Measurements from ENCODE around the gene STX4. TPM values are rescaled to one million over a fixed set of nuclear protein-coding genes. Genes with fewer than 3 reads are reported as not detected.
A peak's percentile ranks its signal among the peaks of the same experiment; 100 is the strongest.

The STX4 gene
- total and polyA plus RNA-seq, 9 donors, result 25.7 to 49.8 (median 43.2) TPM

- no CpG with 5 or more reads among the region's 9 CpGs for WGBS (ENCODE audit: insufficient coverage)
- DNase-seq, result peak; percentile 17
- no peaks in the 10 kb centered on the region for H3K9me3 ChIP-seq (replicated peaks; ENCODE audit: control insufficient read depth, low read depth, low read length)
- peaks cover 76% of the 10 kb centered on the region for H3K36me3 ChIP-seq (ENCODE audit: control insufficient read depth, insufficient read depth, low read length)
- H3K27me3 ChIP-seq (ENCODE audit: control insufficient read depth, insufficient read depth, low read length), result no peaks in the 10 kb centered on the region
- H3K27ac ChIP-seq (ENCODE audit: low read length), result peak overlapping the region; percentile 6
- H3K4me1 ChIP-seq (ENCODE audit: control insufficient read depth, insufficient read depth, low read length), result peaks cover 64% of the 10 kb centered on the region
- no peak overlapping the region for H3K4me3 ChIP-seq (ENCODE audit: low read length)
These were observed 49.7 kb downstream of the STX4 start for GRCh38 chr16:31083081-31083480.

GRCh38 chr16:31083556-31083955, 50.2 kb downstream of the STX4 start:
- no peaks in the 10 kb centered on the region for H3K9me3 ChIP-seq (replicated peaks; ENCODE audit: control insufficient read depth, low read depth, low read length)
- H3K4me3 ChIP-seq (ENCODE audit: low read length), result no peak overlapping the region
- no peaks in the 10 kb centered on the region for H3K27me3 ChIP-seq (ENCODE audit: control insufficient read depth, insufficient read depth, low read length)
- no peak overlapping the region for H3K27ac ChIP-seq (ENCODE audit: low read length)
- no peak for DNase-seq
- WGBS (ENCODE audit: insufficient coverage), result 88% methylated on average over 4 of the region's 5 CpGs
- H3K36me3 ChIP-seq (ENCODE audit: control insufficient read depth, insufficient read depth, low read length), result peaks cover 76% of the 10 kb centered on the region
- H3K4me1 ChIP-seq (ENCODE audit: control insufficient read depth, insufficient read depth, low read length), result peaks cover 69% of the 10 kb centered on the region

GRCh38 chr16:31083981-31084380, 50.6 kb downstream of the STX4 start:
- H3K4me1 ChIP-seq (ENCODE audit: control insufficient read depth, insufficient read depth, low read length), result peaks cover 73% of the 10 kb centered on the region
- WGBS (ENCODE audit: insufficient coverage), result 89% methylated on average over 9 of the region's 13 CpGs

GRCh38 chr16:31084584-31085302, 51.4 kb downstream of the STX4 start:
- Histone ChIP-seq H3K27me3 (ENCODE audit: control insufficient read depth, insufficient read depth, low read length) (no peaks in the 10 kb centered on the region), H3K36me3 (ENCODE audit: control insufficient read depth, insufficient read depth, low read length) (peaks cover 73% of the 10 kb centered on the region), H3K4me3 (ENCODE audit: low read length) (peak overlapping the region; percentile 44), H3K9me3 (replicated peaks; ENCODE audit: control insufficient read depth, low read depth, low read length) (no peaks in the 10 kb centered on the region), H3K4me1 (ENCODE audit: control insufficient read depth, insufficient read depth, low read length) (peaks cover 77% of the 10 kb centered on the region), H3K27ac (ENCODE audit: low read length) (peak overlapping the region; percentile 95)
- WGBS (ENCODE audit: insufficient coverage), result 83% methylated on average over 12 of the region's 16 CpGs
- DNase-seq, result peak; percentile 64

More at GRCh38 chr16:31083981-31084380, 50.6 kb downstream of the STX4 start:
- H3K4me3 ChIP-seq (ENCODE audit: low read length), result peak overlapping the region; percentile 34
- H3K27ac ChIP-seq (ENCODE audit: low read length), result peak overlapping the region; percentile 82
- H3K27me3 ChIP-seq (ENCODE audit: control insufficient read depth, insufficient read depth, low read length), result no peaks in the 10 kb centered on the region
- DNase-seq, result no peak
- H3K9me3 ChIP-seq (replicated peaks; ENCODE audit: control insufficient read depth, low read depth, low read length), result no peaks in the 10 kb centered on the region
- peaks cover 76% of the 10 kb centered on the region for H3K36me3 ChIP-seq (ENCODE audit: control insufficient read depth, insufficient read depth, low read length)

- Histone ChIP-seq H3K27me3 (ENCODE audit: control insufficient read depth, insufficient read depth, low read length) (no peaks in the 10 kb centered on the region), H3K27ac (ENCODE audit: low read length) (peak overlapping the region; percentile 95), H3K36me3 (ENCODE audit: control insufficient read depth, insufficient read depth, low read length) (peaks cover 71% of the 10 kb centered on the region), H3K4me3 (ENCODE audit: low read length) (peak overlapping the region; percentile 44), H3K4me1 (ENCODE audit: control insufficient read depth, insufficient read depth, low read length) (peaks cover 77% of the 10 kb centered on the region), H3K9me3 (replicated peaks; ENCODE audit: control insufficient read depth, low read depth, low read length) (no peaks in the 10 kb centered on the region)
- DNase-seq, result no peak
- WGBS (ENCODE audit: insufficient coverage), result 65% methylated on average over 8 of the region's 8 CpGs
These were observed 52.1 kb downstream of the STX4 start for GRCh38 chr16:31085411-31085810.

DNA sequence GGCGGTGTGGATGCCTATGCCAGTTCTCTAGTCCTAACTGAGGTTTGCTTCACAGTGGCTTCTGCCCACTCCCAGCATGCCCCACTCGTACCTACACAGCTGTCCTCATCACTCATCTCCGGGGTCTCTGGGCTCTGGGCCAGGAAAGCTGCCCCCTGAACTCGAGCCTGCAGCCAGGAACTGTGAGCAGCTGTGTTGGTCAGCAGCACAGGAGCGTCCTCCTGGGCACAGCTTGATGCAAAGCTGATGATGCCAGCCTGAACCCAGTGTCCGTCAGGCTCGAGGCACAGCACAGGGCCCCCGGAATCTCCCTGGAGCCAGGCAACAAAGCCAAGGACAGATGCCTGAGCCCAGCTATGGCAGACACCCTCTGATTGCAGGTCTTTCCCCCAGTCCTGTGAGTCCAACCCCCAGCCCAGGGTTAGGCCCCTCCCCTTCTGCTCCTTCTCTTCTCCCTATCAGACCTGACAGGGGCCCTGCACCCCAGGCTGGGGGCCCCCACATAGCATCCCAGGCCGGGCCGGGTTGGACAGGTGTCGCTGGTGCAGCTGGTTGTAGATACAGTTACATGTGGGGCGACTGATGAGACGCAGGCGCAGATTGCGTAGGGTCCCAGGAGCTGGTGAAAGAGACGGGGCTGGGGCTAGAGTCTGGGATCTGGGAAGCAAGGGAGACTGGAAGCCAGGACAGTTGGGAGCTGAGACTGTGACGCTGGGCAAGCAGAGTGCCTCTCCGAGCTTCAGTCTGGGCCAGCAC, 52.7 kb downstream of the STX4 start:
- H3K4me3 ChIP-seq (ENCODE audit: low read length), result peak overlapping the region; percentile 44
- peaks cover 71% of the 10 kb centered on the region for H3K36me3 ChIP-seq (ENCODE audit: control insufficient read depth, insufficient read depth, low read length)
- no peaks in the 10 kb centered on the region for H3K27me3 ChIP-seq (ENCODE audit: control insufficient read depth, insufficient read depth, low read length)
- no peaks in the 10 kb centered on the region for H3K9me3 ChIP-seq (replicated peaks; ENCODE audit: control insufficient read depth, low read depth, low read length)
- peaks cover 77% of the 10 kb centered on the region for H3K4me1 ChIP-seq (ENCODE audit: control insufficient read depth, insufficient read depth, low read length)
- WGBS (ENCODE audit: insufficient coverage), result 73% methylated on average over 18 of the region's 18 CpGs
- H3K27ac ChIP-seq (ENCODE audit: low read length), result peak overlapping the region; percentile 95
- DNase-seq, result peak; percentile 89

GRCh38 chr16:31086629-31086906, 53.2 kb downstream of the STX4 start:
- H3K27ac ChIP-seq (ENCODE audit: low read length), result peak overlapping the region; percentile 95
- H3K4me1 ChIP-seq (ENCODE audit: control insufficient read depth, insufficient read depth, low read length), result peaks cover 76% of the 10 kb centered on the region
- peaks cover 70% of the 10 kb centered on the region for H3K36me3 ChIP-seq (ENCODE audit: control insufficient read depth, insufficient read depth, low read length)
- no peak for DNase-seq
- no peaks in the 10 kb centered on the region for H3K27me3 ChIP-seq (ENCODE audit: control insufficient read depth, insufficient read depth, low read length)
- H3K9me3 ChIP-seq (replicated peaks; ENCODE audit: control insufficient read depth, low read depth, low read length), result no peaks in the 10 kb centered on the region
- H3K4me3 ChIP-seq (ENCODE audit: low read length), result peak overlapping the region; percentile 26
- 68% methylated on average over 6 of the region's 6 CpGs for WGBS (ENCODE audit: insufficient coverage)

GRCh38 chr16:31087481-31087880, 54.1 kb downstream of the STX4 start:
- WGBS (ENCODE audit: insufficient coverage), result 76% methylated on average over 4 of the region's 8 CpGs
- DNase-seq, result no peak
- Histone ChIP-seq H3K4me3 (ENCODE audit: low read length) (no peak overlapping the region), H3K27me3 (ENCODE audit: control insufficient read depth, insufficient read depth, low read length) (no peaks in the 10 kb centered on the region), H3K36me3 (ENCODE audit: control insufficient read depth, insufficient read depth, low read length) (peaks cover 64% of the 10 kb centered on the region), H3K27ac (ENCODE audit: low read length) (peak overlapping the region; percentile 95), H3K9me3 (replicated peaks; ENCODE audit: control insufficient read depth, low read depth, low read length) (no peaks in the 10 kb centered on the region), H3K4me1 (ENCODE audit: control insufficient read depth, insufficient read depth, low read length) (peaks cover 68% of the 10 kb centered on the region)

DNA sequence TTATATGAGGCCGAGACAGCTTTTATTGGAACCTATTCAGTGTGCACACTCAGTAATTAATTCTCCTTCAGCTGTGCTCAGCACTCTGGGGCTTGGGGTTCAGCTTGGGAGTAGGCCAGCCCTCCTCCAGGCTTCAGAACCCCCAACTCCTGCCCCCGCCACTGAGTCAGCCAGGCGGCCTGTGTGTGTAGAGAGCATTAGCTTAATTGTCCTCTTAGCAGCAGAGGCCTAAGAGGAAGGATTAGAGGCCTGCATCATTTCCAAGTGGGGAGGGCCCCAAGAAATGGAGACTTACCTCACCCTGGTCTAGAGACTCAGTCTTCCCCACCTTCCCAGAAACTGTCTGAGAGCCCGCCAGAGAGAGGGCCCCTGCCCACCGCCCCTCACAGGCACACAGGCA, 54.6 kb downstream of the STX4 start:
- peaks cover 67% of the 10 kb centered on the region for H3K4me1 ChIP-seq (ENCODE audit: control insufficient read depth, insufficient read depth, low read length)
- no peaks in the 10 kb centered on the region for H3K9me3 ChIP-seq (replicated peaks; ENCODE audit: control insufficient read depth, low read depth, low read length)
- no peak overlapping the region for H3K4me3 ChIP-seq (ENCODE audit: low read length)
- peaks cover 60% of the 10 kb centered on the region for H3K36me3 ChIP-seq (ENCODE audit: control insufficient read depth, insufficient read depth, low read length)
- DNase-seq, result no peak
- 60% methylated on average over 1 of the region's 5 CpGs for WGBS (ENCODE audit: insufficient coverage)
- peak overlapping the region; percentile 67 for H3K27ac ChIP-seq (ENCODE audit: low read length)
- H3K27me3 ChIP-seq (ENCODE audit: control insufficient read depth, insufficient read depth, low read length), result no peaks in the 10 kb centered on the region

- Histone ChIP-seq H3K27ac (ENCODE audit: low read length) (peak within 1 kb of the TSS; percentile 67), H3K36me3 (ENCODE audit: control insufficient read depth, insufficient read depth, low read length) (peaks cover 54% of the 10 kb centered on the region), H3K9me3 (replicated peaks; ENCODE audit: control insufficient read depth, low read depth, low read length) (no peaks in the 10 kb centered on the region), H3K4me3 (ENCODE audit: low read length) (no peak within 1 kb of the TSS), H3K27me3 (ENCODE audit: control insufficient read depth, insufficient read depth, low read length) (no peaks in the 10 kb centered on the region), H3K4me1 (ENCODE audit: control insufficient read depth, insufficient read depth, low read length) (peaks cover 67% of the 10 kb centered on the region)
- no peak for DNase-seq
- 75% methylated on average over 11 of the region's 15 CpGs for WGBS (ENCODE audit: insufficient coverage)
These were observed 55.3 kb downstream of the STX4 start, which contains the start of gene PRSS53 for GRCh38 chr16:31088459-31089183. TSS of gene PRSS53 (minus strand) at chr16:31088943. CDS start at chr16:31088809, 134 bp downstream.
